Esophagus squamous epithelium (tissue), 4 donors: Measurements from ENCODE around the gene SOX8.

Experiments used
- CTCF ChIP-seq, 6 experiments: fragments of 450-650 bp in 4 of 6; fragments of 200-600 bp in 2 of 6; sonication (generic) in 2 of 6; IDR thresholded peaks; one replicate each; pipeline ENCODE4 v1.5.1; 2016 to 2019; ENCODE audit warnings: antibody characterized with exemption in 6 of 6, mild to moderate bottlenecking in 4 of 6, moderate library complexity in 4 of 6
- POLR2A ChIP-seq, 4 donors: fragments of 450-650 bp; IDR thresholded peaks; one replicate each; pipeline ENCODE4 v1.6.1; 2017; ENCODE audit warnings: antibody characterized with exemption in 4 of 4, mild to moderate bottlenecking in 4 of 4, moderate library complexity in 3 of 4

GRCh38 chr16:1034230-1035065 is 52.9 kb downstream of the SOX8 start:
- no peak for TF ChIP-seq CTCF (IDR thresholded peaks at IDR 0.05)
- no peak for TF ChIP-seq POLR2A (IDR thresholded peaks at IDR 0.05)
